Middle frontal gyrus (tissue), 1 donor: ENCODE results near the gene CCDC167.
"Not testable (repeated sequence)": the region's sequence is repeated elsewhere in the genome, so short reads cannot be mapped to it uniquely, and the experiment has no call there.

Source experiments
- DNase-seq: peaks from one replicate; pipeline ENCODE4 v3.0.0-alpha.2; 2015; ENCODE audit warnings: low spot score; ENCODE audit errors: extremely low spot score

CCDC167 gene

GRCh38 chr6:37511201-37511600, 11.5 kb upstream of the CCDC167 start:
- no peak for DNase-seq

DNA sequence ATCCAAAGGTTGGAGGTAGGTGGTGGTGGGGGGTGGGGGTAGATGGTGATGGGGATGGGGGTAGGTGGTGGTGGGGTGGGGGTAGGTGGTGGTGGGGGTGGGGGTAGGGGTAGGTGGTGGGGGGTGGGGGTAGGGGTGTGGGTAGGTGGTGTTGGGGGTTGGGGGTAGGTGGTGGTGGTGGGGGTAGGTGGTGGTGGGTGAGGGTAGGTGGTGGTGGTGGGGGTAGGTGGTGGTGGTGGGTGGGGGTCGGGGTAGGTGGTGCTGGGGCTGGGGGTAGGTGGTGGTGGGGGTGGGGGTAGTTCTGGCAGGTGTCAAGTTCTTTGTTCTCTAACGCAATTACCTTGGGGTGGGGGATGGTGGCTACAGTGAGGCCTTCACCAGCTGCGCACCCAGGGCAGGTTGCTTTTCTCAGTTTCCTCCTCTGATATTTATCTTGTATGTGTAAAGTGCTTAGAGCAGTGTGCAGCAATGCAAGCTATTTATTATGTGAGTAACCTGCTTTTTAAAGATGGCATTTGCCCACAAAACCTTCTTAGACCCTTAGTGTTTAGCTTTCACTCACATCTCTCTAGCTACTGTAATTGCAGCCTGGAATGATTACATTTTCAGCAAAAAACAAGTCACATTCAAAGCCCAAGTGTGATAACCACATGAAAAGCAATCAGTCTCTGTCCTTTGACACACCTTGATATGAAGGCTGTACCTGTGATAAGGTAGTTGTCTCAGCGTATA, 8.2 kb upstream of the CCDC167 start:
- no peak for DNase-seq

DNA sequence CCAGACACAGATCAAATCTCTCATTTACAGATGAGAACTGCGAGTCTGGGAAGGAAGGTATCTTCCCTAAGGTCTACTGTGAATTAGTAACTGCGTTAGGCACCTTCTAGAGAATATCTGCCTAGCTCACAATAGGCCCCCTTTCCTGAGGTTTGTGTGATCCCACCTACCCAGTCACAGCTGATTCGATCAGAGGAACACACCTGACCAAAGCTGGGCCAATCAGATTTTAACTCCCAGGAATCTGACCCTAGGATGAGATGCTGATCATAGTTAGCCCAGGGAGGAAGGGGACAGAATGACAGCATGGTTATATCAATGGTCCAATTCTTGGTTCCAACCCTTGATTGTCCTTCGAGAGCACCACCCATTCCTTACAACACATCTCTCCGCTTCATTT, 7.4 kb upstream of the CCDC167 start:
- no peak for DNase-seq

DNA sequence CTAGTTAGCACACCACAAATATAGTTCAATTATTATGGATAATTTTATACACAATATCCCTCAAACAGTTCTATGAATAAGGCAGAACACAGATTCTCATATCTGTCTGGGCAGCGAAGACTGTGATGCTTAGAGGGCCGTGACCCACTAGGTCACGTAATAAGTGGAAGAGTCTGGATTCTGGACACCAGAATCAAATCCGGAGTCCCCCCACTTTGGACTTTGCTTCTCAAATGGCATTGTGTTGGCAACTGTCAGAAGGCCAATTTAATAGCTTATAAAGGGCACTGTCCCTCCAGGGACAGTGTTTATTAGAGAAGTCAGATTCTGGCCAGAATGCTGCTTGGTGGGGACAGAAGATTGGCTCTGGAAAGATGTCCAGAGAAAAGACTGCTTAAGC, 6.8 kb upstream of the CCDC167 start:
- no peak for DNase-seq

DNA sequence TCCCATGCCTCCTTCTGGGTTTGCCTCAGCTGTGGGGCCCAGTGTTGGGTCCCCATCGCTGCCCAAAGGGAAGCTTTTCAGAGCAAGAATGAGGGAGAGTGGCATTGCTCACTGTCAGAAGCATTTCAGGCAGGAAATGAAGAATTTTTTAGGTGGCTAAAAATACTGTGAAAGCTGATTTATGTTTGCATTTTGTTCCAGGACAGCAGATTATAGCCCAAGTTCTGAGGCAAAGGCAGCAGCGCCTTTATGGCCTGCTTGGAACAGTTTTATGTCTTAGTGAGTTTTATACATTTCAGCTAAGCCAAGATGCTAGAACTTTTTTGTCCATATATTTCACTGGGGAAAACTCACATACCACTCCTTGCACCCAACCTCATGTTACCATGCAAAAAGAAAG, 4.3 kb upstream of the CCDC167 start:
- no peak for DNase-seq

DNA sequence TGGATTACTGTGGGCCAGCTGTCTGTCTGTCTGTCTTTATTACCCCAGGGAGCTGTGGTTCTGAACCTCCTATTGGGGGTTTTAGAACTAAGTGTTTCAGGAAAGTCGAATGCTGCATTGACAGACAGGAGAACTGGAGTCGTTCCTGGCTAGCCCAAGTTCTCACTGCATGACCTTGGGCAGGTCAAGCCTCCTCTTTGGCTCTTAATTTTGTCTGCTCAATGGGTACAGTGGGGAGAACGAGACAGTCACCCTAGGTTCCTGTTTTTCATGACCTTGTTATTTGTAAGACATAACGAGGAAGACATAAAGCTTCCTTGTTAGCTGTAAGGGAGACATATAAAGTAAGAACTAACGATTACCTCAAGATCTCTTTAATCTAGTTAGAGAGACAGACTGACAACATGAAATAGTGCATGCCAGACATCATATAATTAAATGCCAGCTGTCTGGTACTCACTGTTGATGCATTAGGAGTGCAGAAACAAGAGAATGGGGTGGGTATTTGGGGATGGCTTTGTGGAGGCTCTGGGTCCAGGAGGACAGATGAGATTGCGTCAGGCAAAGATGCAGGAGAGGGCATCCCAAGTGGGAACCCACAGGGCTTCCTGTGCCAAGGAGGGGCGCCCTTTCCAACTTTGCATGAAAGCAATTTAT, 3.7 kb upstream of the CCDC167 start:
- no peak for DNase-seq

- no peak for DNase-seq
These were observed 3.1 kb upstream of the CCDC167 start for GRCh38 chr6:37502703-37503291.

DNA sequence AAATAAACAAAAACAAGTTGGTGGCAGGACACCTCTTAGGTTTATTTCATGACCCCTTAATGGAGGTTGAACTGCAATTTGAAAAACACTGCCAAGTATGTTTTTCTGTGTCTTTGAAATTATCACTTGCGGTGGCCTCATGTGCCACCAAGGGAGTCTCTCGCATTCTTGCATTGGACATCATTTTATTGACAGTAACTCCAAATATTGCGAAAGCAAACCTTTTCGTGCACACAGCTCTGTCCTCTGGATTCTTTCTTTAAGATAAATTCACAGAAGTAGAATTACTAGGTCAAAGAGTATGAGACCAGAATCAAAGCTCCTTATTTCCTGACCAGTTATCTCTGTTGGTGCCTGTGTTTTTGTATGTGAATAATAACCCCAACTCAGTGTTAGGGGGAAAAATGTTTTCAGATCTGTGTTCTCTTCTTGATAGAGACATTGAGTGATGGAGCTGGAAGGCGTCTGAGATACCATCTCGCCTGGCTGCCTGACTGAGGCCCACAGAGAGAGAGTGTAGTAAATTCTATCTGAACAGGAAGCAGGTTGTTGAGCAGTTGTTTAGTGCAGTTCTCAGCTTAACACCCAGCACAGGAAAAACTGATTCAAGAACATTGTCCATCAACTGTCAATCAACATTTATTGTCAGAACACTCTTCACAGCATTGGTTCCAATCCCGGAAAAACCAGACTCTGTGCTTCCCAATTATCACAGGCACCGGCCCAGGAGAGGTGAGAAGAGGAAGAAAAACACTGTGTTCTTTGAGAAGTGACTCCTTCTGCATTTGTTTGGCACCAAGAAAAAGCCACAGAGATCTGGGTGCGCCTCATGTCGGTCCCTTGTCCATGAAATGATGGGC, 2.2 kb upstream of the CCDC167 start:
- DNase-seq: no peak

DNA sequence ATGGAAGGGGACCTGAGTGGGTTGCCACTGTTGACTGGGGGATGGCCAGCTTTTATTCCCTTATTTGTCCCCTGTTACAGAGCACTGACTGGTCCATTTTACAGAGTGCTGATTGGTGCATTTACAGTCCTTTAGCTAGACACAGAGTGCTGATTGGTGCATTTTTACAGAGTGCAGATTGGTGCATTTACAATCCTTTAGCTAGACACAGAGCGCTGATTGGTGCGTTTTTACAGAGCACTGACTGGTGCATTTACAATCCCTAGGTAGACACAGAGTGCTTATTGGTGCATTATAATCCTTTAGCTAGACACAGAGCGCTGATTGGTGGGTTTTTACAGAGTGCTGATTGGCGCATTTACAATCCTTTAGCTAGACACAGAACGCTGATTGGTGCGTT, 1.2 kb upstream of the CCDC167 start:
- not testable (repeated sequence) for DNase-seq

DNA sequence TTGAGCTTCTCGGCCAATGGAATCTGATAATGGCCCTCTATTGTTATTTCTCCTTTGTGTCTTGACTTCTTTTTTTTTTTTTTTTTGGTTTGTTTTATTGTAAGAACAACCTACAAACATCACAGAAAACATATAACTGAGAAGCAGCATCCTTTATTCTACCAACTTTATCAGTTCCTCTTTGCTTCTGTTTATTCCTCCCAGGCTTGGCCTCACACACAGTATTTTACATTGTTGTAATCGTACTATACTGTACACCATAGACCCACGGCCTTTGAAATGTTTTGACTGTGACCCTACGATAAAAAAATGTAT, 558 bp upstream of the CCDC167 start:
- no peak for DNase-seq

DNA sequence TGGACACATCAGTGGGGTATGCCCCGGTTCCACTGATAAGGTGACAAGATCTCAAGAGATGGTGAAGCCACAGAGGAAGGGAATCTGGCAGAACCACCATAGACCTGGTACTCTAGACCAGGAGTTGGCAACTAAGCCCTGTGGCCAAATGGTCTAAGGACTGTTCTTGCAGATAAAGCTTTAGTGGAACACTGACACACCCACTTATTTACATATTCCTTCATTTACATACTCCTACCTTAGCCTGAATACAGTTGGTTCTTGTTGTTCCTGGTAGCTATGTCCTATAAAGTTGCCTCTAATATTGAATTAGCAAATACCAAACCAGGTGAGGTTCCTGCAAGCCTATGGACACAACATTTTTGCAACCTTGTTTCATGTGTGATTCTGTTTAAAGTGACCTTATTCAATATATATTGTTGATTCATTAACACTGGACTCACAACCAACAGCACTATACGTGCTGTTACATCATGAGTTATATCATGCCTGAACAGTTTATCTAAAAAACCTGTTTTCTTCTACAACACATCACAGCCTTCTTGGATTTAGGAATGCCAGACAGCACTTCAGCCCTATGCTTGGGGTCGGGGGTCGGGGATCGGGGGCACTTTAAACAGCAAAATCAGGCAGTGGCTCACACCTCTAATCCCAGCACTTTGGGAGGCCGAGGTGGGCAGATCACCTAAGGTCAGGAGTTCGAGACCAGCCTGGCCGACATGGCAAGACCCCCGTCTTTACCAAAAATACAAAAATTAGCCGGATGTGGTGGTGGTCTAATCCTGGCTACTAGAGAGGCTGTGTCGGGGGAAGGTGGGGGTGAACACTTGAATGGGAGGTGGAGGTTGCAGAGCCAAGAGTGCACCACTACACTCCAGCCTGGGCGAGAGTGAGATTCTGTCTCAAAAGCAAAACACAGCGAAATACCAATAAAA, 2.5 kb downstream of the CCDC167 start:
- DNase-seq: no peak

DNA sequence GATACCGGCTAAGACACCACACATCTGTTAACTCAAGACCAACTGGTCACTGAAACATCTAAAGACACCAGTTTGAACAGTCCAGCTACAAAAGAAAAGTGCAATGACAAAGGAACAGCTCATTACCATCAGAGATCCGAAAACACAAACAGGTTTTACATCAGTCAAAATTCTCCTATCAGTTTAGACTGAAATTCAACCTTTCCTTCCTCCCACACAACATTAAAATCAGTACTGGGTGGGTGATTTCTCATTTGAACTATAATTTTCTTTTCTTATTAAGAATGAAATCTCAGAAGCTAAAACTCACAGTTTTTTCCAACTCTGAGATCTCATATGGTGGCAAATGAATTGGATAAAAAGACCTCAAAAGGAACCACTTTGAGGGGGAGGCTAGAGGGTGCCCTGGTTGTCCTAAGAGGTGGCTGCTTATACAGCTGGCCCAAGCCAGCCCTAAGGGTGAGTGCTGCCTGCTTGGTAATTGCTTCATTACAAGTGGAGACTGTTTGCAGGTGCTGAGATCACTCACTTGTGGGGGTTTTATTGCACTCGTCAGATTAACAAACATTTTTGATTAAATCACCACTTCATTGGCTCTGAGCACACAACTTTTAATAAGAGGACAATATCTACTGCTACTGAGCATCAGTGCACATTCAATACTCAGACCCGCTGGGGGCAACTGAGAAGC, 4.3 kb downstream of the CCDC167 start:
- DNase-seq: no peak

DNA sequence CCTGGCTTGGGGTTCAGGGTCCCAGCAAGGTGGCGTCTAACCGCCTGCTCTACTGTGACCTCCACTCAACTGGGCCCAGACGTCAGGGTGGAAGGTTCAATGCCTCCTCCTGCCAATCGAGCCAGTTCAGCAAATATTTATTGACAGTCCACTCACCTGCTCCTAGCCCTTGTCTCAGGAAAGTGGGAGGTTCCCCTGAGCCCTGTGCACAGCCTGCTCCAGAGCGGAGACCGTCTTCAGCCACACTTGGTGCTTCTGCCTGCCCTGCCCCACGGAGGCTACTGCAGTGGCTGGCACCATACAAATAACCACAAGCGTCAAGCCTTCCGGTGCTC, 6.1 kb downstream of the CCDC167 start:
- DNase-seq: no peak

DNA sequence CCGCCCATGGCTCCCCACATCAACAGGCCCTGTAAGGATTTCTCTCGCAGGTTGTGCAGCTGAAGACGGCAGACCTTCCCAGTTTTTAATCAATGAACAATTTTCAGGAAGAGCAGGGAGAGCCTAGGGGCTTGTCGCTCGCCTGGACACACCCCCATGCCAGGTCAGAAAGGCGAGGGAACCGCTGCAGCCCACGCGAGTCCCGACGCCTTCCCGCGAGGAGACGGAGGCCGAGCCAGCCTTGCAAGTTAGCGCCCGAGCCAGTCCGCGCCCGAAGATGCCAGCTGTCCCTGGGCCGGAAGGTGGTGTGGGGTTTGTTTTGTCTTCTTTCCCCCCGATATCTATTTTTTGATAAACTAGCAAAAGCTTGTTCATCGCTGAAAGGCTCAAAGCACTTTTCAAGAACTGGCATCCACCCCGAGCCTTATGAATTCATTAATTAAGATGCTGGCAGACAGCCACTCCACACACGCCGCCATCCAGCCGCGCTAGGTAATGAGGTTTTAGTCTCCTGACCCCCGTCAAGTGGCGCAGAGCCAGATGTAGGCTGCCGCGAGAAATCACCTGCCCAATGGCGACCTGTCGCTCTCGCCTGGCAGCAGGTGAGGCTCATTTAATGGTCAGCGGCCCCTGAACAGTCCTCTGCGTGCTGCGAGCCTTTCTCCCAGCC, 6.6 kb downstream of the CCDC167 start:
- no peak for DNase-seq

DNA sequence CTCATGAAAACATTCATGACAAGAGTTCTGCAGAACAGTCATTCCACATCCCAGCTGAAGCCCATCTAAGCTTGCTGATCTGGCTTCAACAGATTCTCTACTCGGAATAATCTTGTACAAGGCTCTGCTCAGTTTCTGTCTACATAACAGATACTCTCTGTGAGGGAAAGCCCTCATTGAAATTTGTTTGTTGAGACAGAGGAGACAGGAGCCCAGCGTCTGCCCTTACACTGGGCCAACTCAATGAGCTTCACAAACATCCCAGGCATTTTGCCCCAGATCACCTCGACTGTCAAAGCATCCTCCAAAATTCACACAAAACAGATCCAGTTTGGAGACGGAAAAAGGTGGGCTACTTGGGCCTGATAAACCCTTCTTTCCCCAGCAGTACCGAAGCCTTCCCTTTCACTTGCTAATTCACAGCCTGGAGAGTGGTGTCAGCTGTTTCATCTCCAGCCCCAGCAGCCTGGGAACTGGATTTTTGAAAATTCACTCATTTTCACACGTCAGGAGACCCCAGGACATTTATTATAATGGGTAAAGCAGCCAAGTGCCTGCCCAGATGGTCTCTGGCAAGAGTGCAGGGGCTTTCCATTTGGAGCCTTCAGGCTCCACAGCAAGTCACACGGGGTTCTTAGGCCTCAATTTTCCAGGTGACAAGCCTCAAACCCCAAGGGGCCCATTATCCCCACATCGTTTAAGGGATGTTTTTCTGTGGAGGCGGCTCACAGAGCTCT, 7.3 kb downstream of the CCDC167 start:
- DNase-seq: no peak

DNA sequence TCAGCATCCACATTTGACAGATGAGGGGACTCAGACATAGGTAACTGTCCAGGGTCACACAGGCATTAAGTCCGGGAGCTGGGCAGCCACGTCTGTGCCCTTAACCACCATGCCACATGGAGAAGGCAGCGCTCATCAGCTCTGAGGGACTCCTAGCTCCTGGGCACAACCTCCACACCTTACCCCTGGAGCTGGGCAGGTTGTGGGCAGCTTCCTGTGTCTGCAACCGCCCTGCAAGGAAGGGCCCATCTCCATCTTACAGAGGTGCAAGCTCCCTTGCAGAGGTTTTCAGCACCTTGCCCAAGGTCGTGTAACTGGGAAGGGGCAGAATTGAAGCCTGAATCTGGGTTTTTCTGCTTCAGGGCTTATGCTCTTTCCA, 7.9 kb downstream of the CCDC167 start:
- no peak for DNase-seq

DNA sequence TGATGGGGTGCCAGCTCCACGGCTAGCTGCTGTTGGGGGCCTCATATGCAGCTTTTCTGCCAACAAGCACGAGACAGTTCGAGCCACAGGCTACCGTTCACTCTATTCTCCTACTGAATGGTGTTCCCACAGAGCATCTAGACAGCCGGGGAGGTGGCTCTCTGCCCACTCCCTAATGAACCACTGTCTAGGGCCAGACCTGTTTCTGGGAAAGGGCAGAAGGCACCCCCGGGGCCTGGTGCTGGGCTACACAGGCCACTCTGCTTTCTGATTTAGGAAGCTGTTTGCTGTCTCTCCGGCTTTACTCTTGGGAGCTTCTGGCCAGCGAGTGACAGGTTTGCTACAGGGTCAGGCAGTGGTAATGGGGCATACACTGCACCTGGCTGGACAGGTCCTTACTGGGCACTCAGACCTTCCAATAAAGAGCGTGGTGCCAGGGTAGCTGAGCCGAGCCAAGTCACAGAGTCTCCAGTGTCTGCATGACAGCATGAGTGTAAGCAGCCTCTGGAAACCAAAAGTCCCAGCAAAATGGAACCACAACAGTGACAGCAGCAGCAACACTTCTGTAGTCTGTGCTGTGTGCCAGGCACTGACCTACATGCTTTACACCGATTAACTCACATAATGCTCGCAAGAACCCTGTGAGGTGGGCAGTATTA, 8.4 kb downstream of the CCDC167 start:
- DNase-seq: no peak

DNA sequence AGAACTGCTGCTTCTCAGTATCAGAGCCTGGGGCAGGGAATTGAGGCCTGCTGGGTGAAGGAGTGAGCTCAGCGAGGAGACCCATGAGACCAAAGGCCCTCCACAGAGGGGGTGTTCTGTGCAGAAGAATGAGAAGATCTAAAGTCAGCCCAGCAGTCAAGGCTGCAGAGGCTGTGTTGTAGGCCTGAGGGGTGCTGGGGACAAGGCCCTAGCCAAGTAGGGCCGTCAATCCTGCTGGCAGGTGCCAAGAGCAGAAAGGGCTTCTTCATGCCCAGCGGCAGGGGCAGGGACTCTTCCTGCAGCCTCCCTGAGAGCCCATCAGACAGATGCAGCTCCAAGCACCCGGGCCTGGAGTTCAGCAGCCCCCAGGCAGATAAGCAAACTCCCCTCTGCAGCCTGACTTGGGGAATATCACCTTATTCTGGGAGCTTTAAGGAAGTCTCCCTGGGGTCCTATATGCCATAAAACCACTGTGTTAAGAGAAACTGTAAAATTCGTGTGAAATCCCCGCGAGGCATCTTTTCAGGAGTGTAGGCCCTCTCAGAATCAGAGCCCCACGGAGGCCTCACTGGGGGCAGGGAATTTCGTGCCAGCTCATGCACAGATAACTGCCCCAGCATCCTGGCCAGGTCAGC, 9.0 kb downstream of the CCDC167 start:
- no peak for DNase-seq
